GM12878 (cell line): ENCODE data around the gene SYNJ2. TPM values are rescaled to one million over a fixed set of nuclear protein-coding genes. Genes with fewer than 3 reads are reported as not detected.

Source experiments
- ATAC-seq: fragments of 200-7000 bp; cut with Tn5 transposase; 3 replicates; pipeline ENCODE4 v1.9.1; 2020; ENCODE audit warnings: mild to moderate bottlenecking, moderate library complexity
- BruUV-seq: library from RNA; stranded (reverse); fragments of 400-500 nt; replicated peaks from 2 replicates; lab custom pipeline; 2021; lab: Mats Ljungman, UMichigan
- CTCF ChIA-PET: fragments of 300-600 bp; sonication (Branson Sonifier 250); formaldehyde crosslinking; extraction: SDS; loops from one replicate; lab custom pipeline; 2021; ENCODE audit warnings: inconsistent platforms; lab: Yijun Ruan, JAX
- POLR2A ChIA-PET: fragments of 350-600 bp; formaldehyde crosslinking; extraction: SDS; loops from one replicate; lab custom pipeline; 2021; ENCODE audit warnings: inconsistent platforms; lab: Charles Lee
- RAD21 ChIA-PET: fragments of 300-600 bp; sonication (Branson Sonifier 250); formaldehyde crosslinking; loops from one replicate; lab custom pipeline; 2023; ENCODE audit warnings: antibody characterized with exemption; ENCODE audit not compliant: unreplicated experiment; lab: Charles Lee
- SMC1A ChIA-PET: fragments of 300-600 bp; sonication (Branson Sonifier 250); formaldehyde crosslinking; loops from one replicate; lab custom pipeline; 2023; ENCODE audit not compliant: unreplicated experiment, uncharacterized antibody; lab: Charles Lee
- DNase-seq: peaks from one replicate; pipeline ENCODE4 v3.0.0-alpha.2; 2011; ENCODE audit warnings: low read depth, low spot score
- FAIRE-seq: peaks from 3 replicates; lab custom pipeline; 2011; peaks lifted over from hg19 to GRCh38; lab: Jason Lieb, UNC
- H2AFZ ChIP-seq: 2 replicates; pipeline ENCODE4 v1.6.0; 2011; ENCODE audit warnings: low read depth, low read length, control low read depth; ENCODE audit not compliant: control insufficient read depth
- H3K27ac ChIP-seq: 2 replicates; pipeline ENCODE4 v1.5.1; 2011; ENCODE audit warnings: control low read depth; ENCODE audit not compliant: control insufficient read depth, insufficient read depth
- H3K27me3 ChIP-seq, 2 experiments: replicated peaks in 1 of 2; 2 replicates each; pipeline versions ENCODE4 v1.6.0 to v1.6.1; 2011; ENCODE audit warnings: low read length in 1 of 2; ENCODE audit not compliant: control insufficient read depth in 2 of 2, insufficient read depth in 2 of 2
- H3K36me3 ChIP-seq, 2 experiments: 2 replicates each; pipeline ENCODE4 v1.5.1; 2011; ENCODE audit warnings: low read length in 1 of 2; ENCODE audit not compliant: control insufficient read depth in 2 of 2, insufficient read depth in 2 of 2
- H3K4me1 ChIP-seq: 2 replicates; pipeline ENCODE4 v1.6.1; 2011; ENCODE audit warnings: mild to moderate bottlenecking, low read length, moderate library complexity, mixed read lengths; ENCODE audit not compliant: control insufficient read depth, insufficient read depth
- H3K4me2 ChIP-seq: 2 replicates; pipeline ENCODE4 v1.6.0; 2011; ENCODE audit warnings: control low read depth; ENCODE audit not compliant: control insufficient read depth, insufficient read depth
- H3K4me3 ChIP-seq: fragments of 200-600 bp; sonication (generic); 2 replicates; pipeline ENCODE4 v1.5.1; 2016
- H3K79me2 ChIP-seq: 2 replicates; pipeline ENCODE4 v1.6.0; 2011; ENCODE audit warnings: low read length; ENCODE audit not compliant: control insufficient read depth, insufficient read depth
- H3K9ac ChIP-seq: 2 replicates; pipeline ENCODE4 v1.8.0; 2011; ENCODE audit warnings: low read length, control low read depth, mixed read lengths; ENCODE audit not compliant: control insufficient read depth, insufficient read depth
- H3K9me3 ChIP-seq: replicated peaks from 3 replicates; pipeline ENCODE4 v1.5.1; 2011; ENCODE audit warnings: mild to moderate bottlenecking, low read length; ENCODE audit not compliant: control insufficient read depth, insufficient read depth
- H4K20me1 ChIP-seq: 2 replicates; pipeline ENCODE4 v1.6.0; 2011; ENCODE audit not compliant: control insufficient read depth, insufficient read depth
- CEBPB ChIP-seq, 2 experiments: fragments of 150-350 bp in 1 of 2; IDR thresholded peaks; 2 replicates each; pipeline ENCODE4 v1.6.1; 2012 to 2014; ENCODE audit warnings: low read depth in 2 of 2, low read length in 2 of 2, borderline replicate concordance in 1 of 2, inconsistent platforms in 1 of 2
- CREM ChIP-seq: IDR thresholded peaks from 2 replicates; pipeline ENCODE4 v1.6.1; 2014; ENCODE audit warnings: antibody characterized with exemption, low read depth
- IKZF2 ChIP-seq, 2 experiments: fragments of 450-650 bp; IDR thresholded peaks; 2 replicates each; pipeline ENCODE4 v1.6.1; 2017; ENCODE audit warnings: mild to moderate bottlenecking in 2 of 2, moderate library complexity in 2 of 2
- NBN ChIP-seq: fragments of 450-650 bp; IDR thresholded peaks from 2 replicates; pipeline ENCODE4 v1.6.1; 2016
- PAX8 ChIP-seq: fragments of 450-650 bp; IDR thresholded peaks from 2 replicates; pipeline ENCODE4 v1.6.1; 2017; ENCODE audit warnings: mild to moderate bottlenecking, moderate library complexity
- POLR2AphosphoS5 ChIP-seq: IDR thresholded peaks from 2 replicates; pipeline ENCODE4 v1.6.1; 2011; ENCODE audit warnings: mild to moderate bottlenecking, low read length, inconsistent platforms
- SRF ChIP-seq, 2 experiments: IDR thresholded peaks; 2 replicates each; pipeline ENCODE4 v1.6.1; 2011; ENCODE audit warnings: low read depth in 2 of 2, low read length in 2 of 2, mild to moderate bottlenecking in 1 of 2, moderate library complexity in 1 of 2
- WRNIP1 ChIP-seq: IDR thresholded peaks from 2 replicates; pipeline ENCODE4 v1.6.1; 2011; ENCODE audit warnings: low read depth, low read length, improper control_type of control experiment, borderline replicate concordance
- ZNF207 ChIP-seq: fragments of 450-650 bp; IDR thresholded peaks from 2 replicates; pipeline ENCODE4 v1.6.1; 2014; ENCODE audit warnings: antibody characterized with exemption, mild to moderate bottlenecking, borderline replicate concordance
- WGBS: methylation state at CpG from one replicate; pipeline ENCODE4 v1.1.6; 2016; ENCODE audit warnings: low lambda C conversion rate; ENCODE audit not compliant: insufficient replicate concordance, insufficient coverage; ENCODE audit errors: missing lambda C conversion rate; 5-methylcytosine and 5-hydroxymethylcytosine counted together
- in situ Hi-C: fragments of 300-500 bp; cut with MboI; formaldehyde crosslinking; loops from 9 replicates; pipeline ENCODE4 v1.14.3; 2018; ENCODE audit warnings: mixed read lengths
- intact Hi-C: fragments of 100-400 bp; cut with micrococcal nuclease; formaldehyde crosslinking; loops from one replicate; pipeline ENCODE4 v1.14.2; 2022; ENCODE audit not compliant: unreplicated experiment
- polyA plus RNA-seq, 11 experiments: library from polyadenylated mRNA; depleted of rRNA in 4 of 11; unstranded in 6 of 11; stranded (reverse) in 5 of 11; fragments of >200 nt; fragmentation: Nextera tagmentation in 4 of 11; fragmentation: Illumina TruSeq in 1 of 11; extraction: Ambion mirVana in 4 of 11; extraction: Trizol in 1 of 11; gene quantifications; 1 replicate in 1 of 11; 2 replicates in 10 of 11; pipeline versions ENCODE4 v1.2.1 to v1.2.3, GENCODE V29; 2011 to 2016; ENCODE audit warnings: inconsistent platforms in 2 of 11, missing spikeins in 2 of 11, low read depth in 1 of 11
- total RNA-seq, 4 experiments: library from RNA; depleted of rRNA in 3 of 4; stranded (reverse); fragments of >200 nt in 3 of 4; fragmentation: Illumina TruSeq in 1 of 4; extraction: Trizol in 1 of 4; gene quantifications; 2 replicates each; pipeline versions ENCODE4 v1.2.1 to v1.2.3, GENCODE V29; 2013 to 2021
- TF ChIP-seq, protein P1 (sequence below): fragments of 450-650 bp; formaldehyde crosslinking; IDR thresholded peaks from 2 replicates; pipeline ENCODE4 v1.4.0; 2020; ENCODE audit warnings: mild to moderate bottlenecking, moderate library complexity
- TF ChIP-seq, protein P2 (sequence below): fragments of 450-650 bp; IDR thresholded peaks from 2 replicates; pipeline ENCODE4 v1.6.1; 2018; ENCODE audit warnings: mild to moderate bottlenecking, low read depth, moderate library complexity; ENCODE audit not compliant: partially characterized antibody

SYNJ2 gene
- total and polyA plus RNA-seq, 10 of the 15 experiments (the other 5 are each of a cell fraction or from before 2014, with no cell fraction given), result 0.11 to 1.8 (median 0.57) TPM

DNA sequence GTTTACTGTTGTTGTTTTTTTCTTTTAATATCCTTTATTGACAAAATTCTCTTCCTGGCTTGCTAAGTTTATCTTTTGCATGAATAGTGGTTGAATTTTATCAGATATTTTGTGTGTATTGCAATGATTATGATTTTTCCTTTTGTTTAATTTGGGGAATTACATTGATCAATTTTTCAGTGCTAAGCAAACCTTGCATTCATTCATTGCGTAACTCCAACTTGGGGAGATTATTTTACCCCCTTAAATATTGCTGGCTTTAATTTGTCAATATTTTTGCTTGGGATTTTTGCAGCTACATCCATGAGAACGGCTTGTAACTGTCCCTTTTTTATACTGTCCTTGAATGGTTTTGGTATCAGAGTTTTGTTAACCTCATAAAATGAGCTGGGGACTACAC, 123.0 kb downstream of the SYNJ2 start:
- no peak for FAIRE-seq
- H3K9ac ChIP-seq, result no peak overlapping the region
- WGBS, result 95% methylated on average over 2 of the region's 2 CpGs
- DNase-seq, result no peak
- H4K20me1 ChIP-seq, result no peaks in the 10 kb centered on the region
- no peak overlapping the region for H3K4me3 ChIP-seq
- no peak for ATAC-seq
- no peaks in the 10 kb centered on the region for H3K79me2 ChIP-seq
- H3K9me3 ChIP-seq, result no peaks in the 10 kb centered on the region
- TF ChIP-seq PAX8 (no peak), SRF (IDR thresholded peaks at IDR 0.05; ENCODE audit: low read depth in 2 of 2, low read length in 2 of 2) (no peak), NBN (no peak), POLR2AphosphoS5 (no peak), CEBPB (IDR thresholded peaks at IDR 0.05; ENCODE audit: borderline replicate concordance in 1 of 2, low read depth in 2 of 2, low read length in 2 of 2) (no peak), WRNIP1 (no peak)
- RAD21 ChIA-PET, result no interaction called here
- CTCF ChIA-PET, result no interaction called here
- in situ Hi-C loops, result no loop called here
- no peak overlapping the region for H3K27ac ChIP-seq
- H3K4me1 ChIP-seq, result no peaks in the 10 kb centered on the region
- POLR2A ChIA-PET, result no interaction called here
- no peak overlapping the region for H2AFZ ChIP-seq
- intact Hi-C loops, result no loop called here
- no TSS peak for BruUV-seq
- H3K27me3 ChIP-seq, result no peaks in the 10 kb centered on the region
- no peak overlapping the region for H3K4me2 ChIP-seq
- SMC1A ChIA-PET, result no interaction called here
- H3K36me3 ChIP-seq, result no peaks in the 10 kb centered on the region

DNA sequence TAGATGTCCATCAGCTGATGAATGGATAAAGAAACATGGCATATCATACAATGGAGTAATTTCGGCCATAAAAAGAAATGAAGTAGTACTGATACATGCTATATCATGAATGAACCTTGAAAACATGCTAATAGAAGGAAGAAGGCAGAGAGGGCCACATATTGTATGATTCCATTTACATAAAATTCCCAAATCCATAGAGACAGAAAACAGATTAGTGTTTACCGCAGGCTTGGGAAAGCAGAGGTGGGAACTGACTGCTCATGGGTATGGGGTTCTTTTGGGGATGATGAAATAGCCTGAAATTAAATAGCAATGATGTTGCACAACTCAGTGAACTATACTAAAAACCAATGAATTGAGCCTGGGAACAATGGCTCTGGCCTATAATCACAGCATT, 128.1 kb downstream of the SYNJ2 start:
- in situ Hi-C loops (no loop called here), intact Hi-C loops (no loop called here)
- Histone ChIP-seq H3K36me3 (no peaks in the 10 kb centered on the region), H3K4me3 (no peak overlapping the region), H3K79me2 (no peaks in the 10 kb centered on the region), H3K4me1 (no peaks in the 10 kb centered on the region), H3K27ac (no peak overlapping the region), H3K4me2 (no peak overlapping the region), H2AFZ (no peak overlapping the region), H3K27me3 (no peaks in the 10 kb centered on the region), H3K9ac (no peak overlapping the region), H4K20me1 (no peaks in the 10 kb centered on the region), H3K9me3 (no peaks in the 10 kb centered on the region)
- ATAC-seq (no peak), FAIRE-seq (no peak), DNase-seq (no peak)
- WGBS, result 94% methylated on average over 2 of the region's 2 CpGs
- TF ChIP-seq, protein P1, sequence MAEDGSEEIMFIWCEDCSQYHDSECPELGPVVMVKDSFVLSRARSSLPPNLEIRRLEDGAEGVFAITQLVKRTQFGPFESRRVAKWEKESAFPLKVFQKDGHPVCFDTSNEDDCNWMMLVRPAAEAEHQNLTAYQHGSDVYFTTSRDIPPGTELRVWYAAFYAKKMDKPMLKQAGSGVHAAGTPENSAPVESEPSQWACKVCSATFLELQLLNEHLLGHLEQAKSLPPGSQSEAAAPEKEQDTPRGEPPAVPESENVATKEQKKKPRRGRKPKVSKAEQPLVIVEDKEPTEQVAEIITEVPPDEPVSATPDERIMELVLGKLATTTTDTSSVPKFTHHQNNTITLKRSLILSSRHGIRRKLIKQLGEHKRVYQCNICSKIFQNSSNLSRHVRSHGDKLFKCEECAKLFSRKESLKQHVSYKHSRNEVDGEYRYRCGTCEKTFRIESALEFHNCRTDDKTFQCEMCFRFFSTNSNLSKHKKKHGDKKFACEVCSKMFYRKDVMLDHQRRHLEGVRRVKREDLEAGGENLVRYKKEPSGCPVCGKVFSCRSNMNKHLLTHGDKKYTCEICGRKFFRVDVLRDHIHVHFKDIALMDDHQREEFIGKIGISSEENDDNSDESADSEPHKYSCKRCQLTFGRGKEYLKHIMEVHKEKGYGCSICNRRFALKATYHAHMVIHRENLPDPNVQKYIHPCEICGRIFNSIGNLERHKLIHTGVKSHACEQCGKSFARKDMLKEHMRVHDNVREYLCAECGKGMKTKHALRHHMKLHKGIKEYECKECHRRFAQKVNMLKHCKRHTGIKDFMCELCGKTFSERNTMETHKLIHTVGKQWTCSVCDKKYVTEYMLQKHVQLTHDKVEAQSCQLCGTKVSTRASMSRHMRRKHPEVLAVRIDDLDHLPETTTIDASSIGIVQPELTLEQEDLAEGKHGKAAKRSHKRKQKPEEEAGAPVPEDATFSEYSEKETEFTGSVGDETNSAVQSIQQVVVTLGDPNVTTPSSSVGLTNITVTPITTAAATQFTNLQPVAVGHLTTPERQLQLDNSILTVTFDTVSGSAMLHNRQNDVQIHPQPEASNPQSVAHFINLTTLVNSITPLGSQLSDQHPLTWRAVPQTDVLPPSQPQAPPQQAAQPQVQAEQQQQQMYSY (CRISPR knock-in tag), result no peak
- no peak for TF ChIP-seq ZNF207
- no peak for TF ChIP-seq IKZF2 (IDR thresholded peaks at IDR 0.05)
- TF ChIP-seq CREM, result no peak
- TF ChIP-seq, protein P2, sequence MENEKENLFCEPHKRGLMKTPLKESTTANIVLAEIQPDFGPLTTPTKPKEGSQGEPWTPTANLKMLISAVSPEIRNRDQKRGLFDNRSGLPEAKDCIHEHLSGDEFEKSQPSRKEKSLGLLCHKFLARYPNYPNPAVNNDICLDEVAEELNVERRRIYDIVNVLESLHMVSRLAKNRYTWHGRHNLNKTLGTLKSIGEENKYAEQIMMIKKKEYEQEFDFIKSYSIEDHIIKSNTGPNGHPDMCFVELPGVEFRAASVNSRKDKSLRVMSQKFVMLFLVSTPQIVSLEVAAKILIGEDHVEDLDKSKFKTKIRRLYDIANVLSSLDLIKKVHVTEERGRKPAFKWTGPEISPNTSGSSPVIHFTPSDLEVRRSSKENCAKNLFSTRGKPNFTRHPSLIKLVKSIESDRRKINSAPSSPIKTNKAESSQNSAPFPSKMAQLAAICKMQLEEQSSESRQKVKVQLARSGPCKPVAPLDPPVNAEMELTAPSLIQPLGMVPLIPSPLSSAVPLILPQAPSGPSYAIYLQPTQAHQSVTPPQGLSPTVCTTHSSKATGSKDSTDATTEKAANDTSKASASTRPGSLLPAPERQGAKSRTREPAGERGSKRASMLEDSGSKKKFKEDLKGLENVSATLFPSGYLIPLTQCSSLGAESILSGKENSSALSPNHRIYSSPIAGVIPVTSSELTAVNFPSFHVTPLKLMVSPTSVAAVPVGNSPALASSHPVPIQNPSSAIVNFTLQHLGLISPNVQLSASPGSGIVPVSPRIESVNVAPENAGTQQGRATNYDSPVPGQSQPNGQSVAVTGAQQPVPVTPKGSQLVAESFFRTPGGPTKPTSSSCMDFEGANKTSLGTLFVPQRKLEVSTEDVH, result no peak
- ChIA-PET CTCF (no interaction called here), POLR2A (no interaction called here), SMC1A (no interaction called here), RAD21 (no interaction called here)
- BruUV-seq, result no TSS peak
